HCT116 (cell line): ENCODE measurements around the gene ACTR3C.
"Not testable (repeated sequence)": the region's sequence is repeated elsewhere in the genome, so short reads cannot be mapped to it uniquely, and the experiment has no call there.

Experiments
- JUND ChIP-seq: IDR thresholded peaks from 2 replicates; pipeline ENCODE4 v1.6.1; 2012
- POLR2A ChIP-seq: IDR thresholded peaks from 2 replicates; pipeline ENCODE4 v1.7.0; 2011; ENCODE audit warnings: borderline replicate concordance; ENCODE audit not compliant: insufficient read depth, insufficient read length; ENCODE audit errors: extremely low read depth
- YY1 ChIP-seq: IDR thresholded peaks from 2 replicates; pipeline ENCODE4 v1.6.1; 2011; ENCODE audit warnings: low read length, low read depth, moderate library complexity, mild to moderate bottlenecking; ENCODE audit not compliant: insufficient replicate concordance; ENCODE audit errors: extremely low read depth
- TF ChIP-seq, protein P1 (sequence below), 3 experiments: fragments of 200-600 bp in 1 of 3; sonication (generic) in 1 of 3; IDR thresholded peaks in 2 of 3; conservative IDR thresholded peaks in 1 of 3; 2 replicates each; pipeline ENCODE4 v1.5.1; 2012 to 2017; ENCODE audit warnings: low read depth in 2 of 3, low read length in 2 of 3, antibody characterized with exemption in 1 of 3, borderline replicate concordance in 1 of 3, control low read depth in 1 of 3, mild to moderate bottlenecking in 1 of 3, mixed read lengths in 1 of 3, mixed run types in 1 of 3, moderate library complexity in 1 of 3; ENCODE audit not compliant: insufficient read depth in 1 of 3

DNA sequence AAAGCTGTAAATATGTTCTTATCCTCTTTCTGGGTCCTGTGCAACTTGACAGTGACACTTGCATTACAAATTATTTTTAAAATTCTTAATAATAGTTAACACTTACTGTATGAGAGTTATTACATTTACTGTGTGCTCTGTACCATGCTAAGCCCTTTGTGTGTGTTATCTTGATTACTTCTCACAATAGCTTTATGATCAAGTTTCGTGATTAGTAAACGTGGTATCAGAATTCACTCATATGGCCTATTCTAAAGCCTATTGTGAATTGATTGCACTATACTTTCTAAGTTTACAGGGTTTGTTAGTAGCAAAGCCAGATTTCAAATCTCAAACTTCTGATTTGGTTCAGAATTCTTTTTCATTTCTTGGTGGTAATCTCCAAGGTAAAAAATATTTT lies 80.4 kb downstream of the ACTR3C start:
- TF ChIP-seq YY1, JUND, POLR2A: not testable (repeated sequence)
- TF ChIP-seq, protein P1, sequence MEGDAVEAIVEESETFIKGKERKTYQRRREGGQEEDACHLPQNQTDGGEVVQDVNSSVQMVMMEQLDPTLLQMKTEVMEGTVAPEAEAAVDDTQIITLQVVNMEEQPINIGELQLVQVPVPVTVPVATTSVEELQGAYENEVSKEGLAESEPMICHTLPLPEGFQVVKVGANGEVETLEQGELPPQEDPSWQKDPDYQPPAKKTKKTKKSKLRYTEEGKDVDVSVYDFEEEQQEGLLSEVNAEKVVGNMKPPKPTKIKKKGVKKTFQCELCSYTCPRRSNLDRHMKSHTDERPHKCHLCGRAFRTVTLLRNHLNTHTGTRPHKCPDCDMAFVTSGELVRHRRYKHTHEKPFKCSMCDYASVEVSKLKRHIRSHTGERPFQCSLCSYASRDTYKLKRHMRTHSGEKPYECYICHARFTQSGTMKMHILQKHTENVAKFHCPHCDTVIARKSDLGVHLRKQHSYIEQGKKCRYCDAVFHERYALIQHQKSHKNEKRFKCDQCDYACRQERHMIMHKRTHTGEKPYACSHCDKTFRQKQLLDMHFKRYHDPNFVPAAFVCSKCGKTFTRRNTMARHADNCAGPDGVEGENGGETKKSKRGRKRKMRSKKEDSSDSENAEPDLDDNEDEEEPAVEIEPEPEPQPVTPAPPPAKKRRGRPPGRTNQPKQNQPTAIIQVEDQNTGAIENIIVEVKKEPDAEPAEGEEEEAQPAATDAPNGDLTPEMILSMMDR (IDR thresholded peaks at IDR 0.05 in 2 of 3, conservative IDR thresholded peaks at IDR 0.05 in 1 of 3; ENCODE audit: borderline replicate concordance in 1 of 3, insufficient read depth in 1 of 3, low read depth in 2 of 3, low read length in 2 of 3) = not testable (repeated sequence)
